ENCODE data around the gene TSG101.

The TSG101 gene

GRCh38 chr11:18492888-18493287 is 33.9 kb downstream of the TSG101 start:
- no peak for DNase-seq (ENCODE audit: low read depth)

GRCh38 chr11:18491924-18492323 is 34.8 kb downstream of the TSG101 start:
- no peak for DNase-seq (ENCODE audit: low read depth)

GRCh38 chr11:18490736-18491485 is 35.8 kb downstream of the TSG101 start:
- no peak for DNase-seq (ENCODE audit: low read depth)

- no peak for DNase-seq (ENCODE audit: low read depth)
These were observed 36.4 kb downstream of the TSG101 start for GRCh38 chr11:18490319-18490718.

GRCh38 chr11:18485913-18486528 is 40.7 kb downstream of the TSG101 start:
- no peak for DNase-seq (ENCODE audit: low read depth)

- no peak for DNase-seq (ENCODE audit: low read depth)
These were observed 47.7 kb downstream of the TSG101 start for GRCh38 chr11:18479063-18479462.

- no peak for DNase-seq (ENCODE audit: low read depth)
These were observed 54.2 kb downstream of the TSG101 start for GRCh38 chr11:18472587-18472986.

GRCh38 chr11:18471995-18472394 is 54.7 kb downstream of the TSG101 start:
- no peak for DNase-seq (ENCODE audit: low read depth)

- no peak for DNase-seq (ENCODE audit: low read depth)
These were observed 57.8 kb downstream of the TSG101 start for GRCh38 chr11:18468961-18469360.

GRCh38 chr11:18468059-18468458 is 58.7 kb downstream of the TSG101 start:
- no peak for DNase-seq (ENCODE audit: low read depth)

- no peak for DNase-seq (ENCODE audit: low read depth)
These were observed 60.3 kb downstream of the TSG101 start for GRCh38 chr11:18466402-18466801.

- no peak for DNase-seq (ENCODE audit: low read depth)
These were observed 63.3 kb downstream of the TSG101 start for GRCh38 chr11:18463439-18463838.

- DNase-seq (ENCODE audit: low read depth), result no peak
These were observed 64.8 kb downstream of the TSG101 start for GRCh38 chr11:18461909-18462308.

GRCh38 chr11:18459634-18460033 is 67.1 kb downstream of the TSG101 start:
- no peak for DNase-seq (ENCODE audit: low read depth)

GRCh38 chr11:18457450-18457849 is 69.3 kb downstream of the TSG101 start:
- DNase-seq (ENCODE audit: low read depth), result no peak

GRCh38 chr11:18455686-18456372 is 70.9 kb downstream of the TSG101 start, which contains the start of gene LDHAL6A:
Gene LDHAL6A, plus strand, starts transcription at chr11:18455856. Its CDS starts 825 bp downstream, at chr11:18456681.
- no peak for DNase-seq (ENCODE audit: low read depth)

- no peak for DNase-seq (ENCODE audit: low read depth)
These were observed 73.8 kb downstream of the TSG101 start for GRCh38 chr11:18452927-18453326.

- no peak for DNase-seq (ENCODE audit: low read depth)
These were observed 77.5 kb downstream of the TSG101 start for GRCh38 chr11:18449251-18449650.

GRCh38 chr11:18438691-18439090 is 88.1 kb downstream of the TSG101 start:
- no peak for DNase-seq (ENCODE audit: low read depth)
